ENCODE results near the gene ADAMTS8. TPM values are rescaled to one million over a fixed set of nuclear protein-coding genes. Genes with fewer than 3 reads are reported as not detected.

ADAMTS8 gene
- total and polyA plus RNA-seq, 9 of the 15 experiments (the other 6 are each of a cell fraction or from before 2014, with no cell fraction given) = not detected

GRCh38 chr11:130473056-130473794, 44.8 kb upstream of the ADAMTS8 start:
- DNase-seq (ENCODE audit: extremely low read depth in 1 of 4, low spot score in 3 of 4) (no peak), ATAC-seq (peak; percentile 33; the same call in 2 of the 3 replicates), FAIRE-seq (no peak)
- no peaks in the 10 kb centered on the region for H3K36me3 ChIP-seq (ENCODE audit: control insufficient read depth, insufficient read depth, low read length)
- H3K9me3 ChIP-seq (replicated peaks; ENCODE audit: control insufficient read depth, insufficient read depth, low read depth, low read length) = no peaks in the 10 kb centered on the region
- H4K20me1 ChIP-seq (replicated peaks; ENCODE audit: control insufficient read depth, insufficient read depth, low read length) = no peaks in the 10 kb centered on the region; the same call in 1 of the 2 replicates
- intact Hi-C loops (cut with micrococcal nuclease) (no loop called here), in situ Hi-C loops (cut with MboI) (no loop called here)
- 1% methylated on average over 47 of the region's 52 CpGs for WGBS (ENCODE audit: insufficient coverage, low coverage, missing lambda C conversion rate)
- peaks cover 26 to 75% of the 10 kb centered on the region in 2 experiments; a peak in 4 of 5 replicates for H3K27me3 ChIP-seq (ENCODE audit: control insufficient read depth in 2 of 2, insufficient read depth in 2 of 2, low read length in 2 of 2)
- POLR2A ChIA-PET = no interaction called here
- H3K4me2 ChIP-seq (ENCODE audit: insufficient read depth, low read length) = no peak overlapping the region
- BruUV-seq (replicated peaks) = no TSS peak
- H2AFZ ChIP-seq (ENCODE audit: low read depth, low read length) = no peak overlapping the region
- no peak overlapping the region; a peak in 2 of 4 replicates for H3K9ac ChIP-seq (ENCODE audit: insufficient read depth in 1 of 2, low read depth in 2 of 2, low read length in 2 of 2)
- peaks cover 3% of the 10 kb centered on the region for H3K9me1 ChIP-seq (ENCODE audit: control insufficient read depth, insufficient read depth, low read length)
- CTCF ChIA-PET (ENCODE audit: low intra/inter-chr PET ratio) = no interaction called here
- H3K4me1 ChIP-seq (replicated peaks in 1 of 2; ENCODE audit: control insufficient read depth in 2 of 2, insufficient read depth in 2 of 2, low read length in 2 of 2) = peaks cover 0 to 10% of the 10 kb centered on the region in 2 experiments; a peak in 1 of 5 replicates
- no peak overlapping the region for H3K4me3 ChIP-seq
- no peak for TF ChIP-seq ATF7 (IDR thresholded peaks at IDR 0.05)
- no peak for TF ChIP-seq CREB1 (IDR thresholded peaks at IDR 0.05)
- TF ChIP-seq CREB1 (CRISPR knock-in tag; IDR thresholded peaks at IDR 0.05) = no peak
- no peak for TF ChIP-seq ELF1 (tag; IDR thresholded peaks at IDR 0.05)
- TF ChIP-seq FOXP1 (CRISPR knock-in tag; IDR thresholded peaks at IDR 0.05) = no peak
- no peak for TF ChIP-seq ESRRB (CRISPR knock-in tag; IDR thresholded peaks at IDR 0.05; ENCODE audit: borderline replicate concordance)
- no peak for TF ChIP-seq ZBTB8A (IDR thresholded peaks at IDR 0.05; ENCODE audit: partially characterized antibody)
- TF ChIP-seq SNIP1 (IDR thresholded peaks at IDR 0.05; ENCODE audit: low read depth) = no peak
- TF ChIP-seq ZNF23 (CRISPR knock-in tag; IDR thresholded peaks at IDR 0.05) = no peak
- no peak for TF ChIP-seq POLR2AphosphoS2 (IDR thresholded peaks at IDR 0.05; ENCODE audit: low read length)
- no peak for TF ChIP-seq ZNF239 (CRISPR knock-in tag; IDR thresholded peaks at IDR 0.05)
- no peak for TF ChIP-seq SNRNP70 (optimal IDR thresholded peaks at IDR 0.05; ENCODE audit: low read depth, low read length)
- TF ChIP-seq, protein P1, sequence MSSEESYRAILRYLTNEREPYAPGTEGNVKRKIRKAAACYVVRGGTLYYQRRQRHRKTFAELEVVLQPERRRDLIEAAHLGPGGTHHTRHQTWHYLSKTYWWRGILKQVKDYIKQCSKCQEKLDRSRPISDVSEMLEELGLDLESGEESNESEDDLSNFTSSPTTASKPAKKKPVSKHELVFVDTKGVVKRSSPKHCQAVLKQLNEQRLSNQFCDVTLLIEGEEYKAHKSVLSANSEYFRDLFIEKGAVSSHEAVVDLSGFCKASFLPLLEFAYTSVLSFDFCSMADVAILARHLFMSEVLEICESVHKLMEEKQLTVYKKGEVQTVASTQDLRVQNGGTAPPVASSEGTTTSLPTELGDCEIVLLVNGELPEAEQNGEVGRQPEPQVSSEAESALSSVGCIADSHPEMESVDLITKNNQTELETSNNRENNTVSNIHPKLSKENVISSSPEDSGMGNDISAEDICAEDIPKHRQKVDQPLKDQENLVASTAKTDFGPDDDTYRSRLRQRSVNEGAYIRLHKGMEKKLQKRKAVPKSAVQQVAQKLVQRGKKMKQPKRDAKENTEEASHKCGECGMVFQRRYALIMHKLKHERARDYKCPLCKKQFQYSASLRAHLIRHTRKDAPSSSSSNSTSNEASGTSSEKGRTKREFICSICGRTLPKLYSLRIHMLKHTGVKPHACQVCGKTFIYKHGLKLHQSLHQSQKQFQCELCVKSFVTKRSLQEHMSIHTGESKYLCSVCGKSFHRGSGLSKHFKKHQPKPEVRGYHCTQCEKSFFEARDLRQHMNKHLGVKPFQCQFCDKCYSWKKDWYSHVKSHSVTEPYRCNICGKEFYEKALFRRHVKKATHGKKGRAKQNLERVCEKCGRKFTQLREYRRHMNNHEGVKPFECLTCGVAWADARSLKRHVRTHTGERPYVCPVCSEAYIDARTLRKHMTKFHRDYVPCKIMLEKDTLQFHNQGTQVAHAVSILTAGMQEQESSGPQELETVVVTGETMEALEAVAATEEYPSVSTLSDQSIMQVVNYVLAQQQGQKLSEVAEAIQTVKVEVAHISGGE (CRISPR knock-in tag; IDR thresholded peaks at IDR 0.05) = no peak
- TF ChIP-seq, protein P2, sequence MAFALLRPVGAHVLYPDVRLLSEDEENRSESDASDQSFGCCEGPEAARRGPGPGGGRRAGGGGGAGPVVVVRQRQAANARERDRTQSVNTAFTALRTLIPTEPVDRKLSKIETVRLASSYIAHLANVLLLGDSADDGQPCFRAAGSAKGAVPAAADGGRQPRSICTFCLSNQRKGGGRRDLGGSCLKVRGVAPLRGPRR (CRISPR knock-in tag; IDR thresholded peaks at IDR 0.05) = no peak
- TF ChIP-seq POU5F1 (IDR thresholded peaks at IDR 0.05; ENCODE audit: borderline replicate concordance, low read depth, low read length, partially characterized antibody) = no peak
- TF ChIP-seq, protein P3, sequence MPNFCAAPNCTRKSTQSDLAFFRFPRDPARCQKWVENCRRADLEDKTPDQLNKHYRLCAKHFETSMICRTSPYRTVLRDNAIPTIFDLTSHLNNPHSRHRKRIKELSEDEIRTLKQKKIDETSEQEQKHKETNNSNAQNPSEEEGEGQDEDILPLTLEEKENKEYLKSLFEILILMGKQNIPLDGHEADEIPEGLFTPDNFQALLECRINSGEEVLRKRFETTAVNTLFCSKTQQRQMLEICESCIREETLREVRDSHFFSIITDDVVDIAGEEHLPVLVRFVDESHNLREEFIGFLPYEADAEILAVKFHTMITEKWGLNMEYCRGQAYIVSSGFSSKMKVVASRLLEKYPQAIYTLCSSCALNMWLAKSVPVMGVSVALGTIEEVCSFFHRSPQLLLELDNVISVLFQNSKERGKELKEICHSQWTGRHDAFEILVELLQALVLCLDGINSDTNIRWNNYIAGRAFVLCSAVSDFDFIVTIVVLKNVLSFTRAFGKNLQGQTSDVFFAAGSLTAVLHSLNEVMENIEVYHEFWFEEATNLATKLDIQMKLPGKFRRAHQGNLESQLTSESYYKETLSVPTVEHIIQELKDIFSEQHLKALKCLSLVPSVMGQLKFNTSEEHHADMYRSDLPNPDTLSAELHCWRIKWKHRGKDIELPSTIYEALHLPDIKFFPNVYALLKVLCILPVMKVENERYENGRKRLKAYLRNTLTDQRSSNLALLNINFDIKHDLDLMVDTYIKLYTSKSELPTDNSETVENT (CRISPR knock-in tag; IDR thresholded peaks at IDR 0.05) = no peak
- no peak overlapping the region for H3K27ac ChIP-seq (ENCODE audit: extremely low read depth, low read depth, low read length)
- H3K79me2 ChIP-seq (ENCODE audit: control insufficient read depth, insufficient read depth, low read length) = no peaks in the 10 kb centered on the region
